T-helper 1 cell treated with Interleukin-12 subunit alpha and Interleukin-12 subunit beta and Interleukin-4 antibody, amounts not matched to agents 30 ng/mL and 1 ng/mL, for 36 hours (primary cell): ENCODE measurements around the gene CD300E. TPM values are rescaled to one million over a fixed set of nuclear protein-coding genes. Genes with fewer than 3 reads are reported as not detected.
"Not testable (repeated sequence)": the region's sequence is repeated elsewhere in the genome, so short reads cannot be mapped to it uniquely, and the experiment has no call there.

Source experiments
- intact Hi-C: fragments of 100-400 bp; cut with micrococcal nuclease; formaldehyde crosslinking; loops from one replicate; pipeline ENCODE4 v1.15.1; 2024
- total RNA-seq: library from RNA; stranded (reverse); gene quantifications from 2 replicates; pipeline ENCODE4 v1.2.3, GENCODE V29; 2022

Gene CD300E
- total RNA-seq, 1 donor from 2014 or later, result not detected

- intact Hi-C loops, result no loop called here
Measured at GRCh38 chr17:74599448-74599939, 24.0 kb downstream of the CD300E start.

DNA sequence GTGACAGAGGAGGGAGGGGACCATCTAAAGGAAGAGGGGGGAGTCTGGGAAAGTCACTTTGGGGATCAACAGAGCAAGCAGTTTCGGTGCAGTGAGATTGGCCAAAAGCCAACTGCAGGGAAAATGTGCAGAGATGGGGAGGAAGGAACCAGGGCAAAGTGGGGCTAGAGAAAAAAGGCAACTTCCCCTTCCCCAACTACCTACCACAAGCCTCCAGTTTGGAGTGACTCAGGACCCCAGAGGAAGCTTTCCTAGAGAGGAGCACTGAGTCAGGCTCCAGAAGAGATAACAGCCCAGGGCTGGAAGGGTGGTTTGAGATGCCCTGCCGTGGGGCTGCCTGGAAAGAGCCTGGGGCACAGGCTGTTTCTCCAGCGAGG is 24.5 kb downstream of the CD300E start:
- intact Hi-C loops, result no loop called here

- intact Hi-C loops, result no loop called here
Measured at GRCh38 chr17:74598346-74599022, 25.1 kb downstream of the CD300E start.

DNA sequence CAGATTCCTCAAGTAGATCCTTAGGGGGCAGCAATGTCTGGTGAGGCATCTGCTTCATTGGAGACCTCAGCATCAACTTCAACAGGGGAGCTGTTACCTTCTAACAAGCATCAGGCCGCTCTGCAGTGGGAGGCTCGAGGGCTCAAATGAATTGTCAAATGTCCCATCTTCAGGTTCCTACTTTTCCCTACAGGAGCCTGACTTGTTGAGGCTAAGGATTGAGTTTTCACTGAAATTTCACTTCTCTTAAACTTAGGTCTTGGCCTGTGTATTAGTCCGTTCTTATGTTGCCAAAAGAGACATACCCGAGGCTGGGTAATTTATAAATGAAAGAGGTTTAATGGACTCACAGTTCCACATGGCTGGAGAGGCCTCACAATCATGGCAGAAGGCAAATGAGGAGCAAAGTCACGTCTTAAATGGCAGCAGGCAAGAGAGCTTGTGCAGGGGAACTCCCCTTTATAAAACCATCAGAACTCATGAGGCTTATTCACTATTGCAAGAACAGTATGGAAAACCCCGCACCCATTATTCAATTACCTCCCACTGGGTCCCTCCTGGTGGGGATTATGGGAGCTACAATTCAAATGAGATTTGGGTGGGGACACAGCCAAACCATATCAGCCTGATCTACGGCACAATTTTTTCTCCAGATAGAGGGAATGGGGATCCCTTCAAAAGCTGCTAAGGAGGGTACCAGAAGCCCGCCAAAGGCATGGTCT is 26.3 kb downstream of the CD300E start:
- intact Hi-C loops, result no loop called here

DNA sequence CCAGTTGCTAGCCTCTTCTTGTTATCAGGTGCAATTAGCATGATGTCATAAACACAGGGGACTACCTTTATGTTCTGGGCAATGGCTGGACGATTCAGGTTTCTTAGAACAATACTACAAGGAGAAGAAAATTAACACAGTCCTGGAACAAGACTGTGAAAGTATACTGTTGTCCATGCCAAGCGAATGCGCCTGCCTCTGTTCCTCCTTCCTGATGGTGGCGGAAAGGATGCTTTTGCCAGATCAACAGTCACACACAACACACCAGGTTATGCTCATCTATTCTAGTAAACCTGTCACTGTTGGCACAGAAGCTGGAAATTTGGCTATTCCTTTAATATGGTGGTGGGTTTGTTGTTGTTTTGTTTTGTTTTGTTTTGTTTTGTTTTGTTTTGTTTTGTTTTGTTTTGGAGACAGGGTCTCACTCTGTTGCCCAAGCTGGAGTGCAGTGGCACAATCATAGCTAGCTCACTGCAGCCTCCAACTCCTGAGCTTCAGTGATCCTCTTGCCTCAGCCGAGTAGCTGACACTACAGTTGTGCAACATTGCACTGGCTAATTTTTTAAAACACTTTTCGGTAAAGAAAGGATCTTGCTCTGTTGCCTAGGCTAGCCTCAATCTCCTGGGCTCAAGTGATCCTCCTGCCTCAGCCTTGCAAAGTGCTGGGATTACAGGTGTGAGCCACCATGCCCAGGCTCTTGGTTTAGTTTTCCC is 28.3 kb downstream of the CD300E start:
- intact Hi-C loops, result no loop called here

DNA sequence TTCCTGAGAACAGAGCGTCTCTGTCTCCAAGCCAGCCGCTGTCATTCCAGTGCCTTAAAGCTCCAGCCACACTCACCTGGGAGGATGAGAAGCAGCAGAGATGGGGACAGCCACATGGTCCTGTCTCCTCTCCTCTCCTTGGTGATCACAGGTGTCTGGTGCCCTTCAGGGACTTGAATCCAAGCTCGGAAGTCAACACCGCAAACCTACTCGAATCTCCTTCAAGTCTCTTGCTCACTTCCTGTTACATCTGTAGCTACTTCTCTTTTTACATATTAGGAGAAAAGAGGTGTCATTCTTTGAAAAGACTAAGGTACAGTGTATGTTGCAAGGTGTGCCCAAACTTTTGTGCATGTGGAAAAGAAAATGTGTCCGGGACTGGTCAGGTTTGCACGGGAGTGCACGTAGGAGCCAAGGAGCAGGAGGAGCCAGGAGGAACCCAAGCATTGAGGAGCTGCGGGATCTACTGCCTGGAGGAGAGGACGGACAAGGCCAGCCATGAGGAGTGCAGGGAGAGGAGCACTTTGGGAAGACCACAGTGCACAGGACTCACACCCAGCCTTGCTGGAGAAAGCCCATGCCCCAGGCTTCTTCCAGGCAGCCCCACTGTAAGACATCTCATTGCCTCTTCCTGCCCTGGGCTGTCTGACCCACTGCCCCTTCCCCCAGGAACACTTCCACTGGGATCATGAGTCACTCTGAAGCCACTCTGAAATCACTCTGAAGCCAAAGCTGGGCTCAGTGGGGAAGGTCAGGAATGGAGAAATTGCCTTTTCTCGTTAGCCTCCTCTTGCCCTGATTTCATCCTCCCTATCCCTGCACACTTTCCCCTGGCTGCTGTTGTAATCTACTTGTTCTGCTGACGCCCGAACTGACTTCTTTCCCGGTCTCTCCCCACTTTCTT is 31.2 kb downstream of the CD300E start, which contains the start of gene CD300LD:
Gene CD300LD (minus strand): TSS at position 197 of the 904 bp plus-strand sequence. CDS start 81 bp downstream, at position 116.
- intact Hi-C loops, result no loop called here

DNA sequence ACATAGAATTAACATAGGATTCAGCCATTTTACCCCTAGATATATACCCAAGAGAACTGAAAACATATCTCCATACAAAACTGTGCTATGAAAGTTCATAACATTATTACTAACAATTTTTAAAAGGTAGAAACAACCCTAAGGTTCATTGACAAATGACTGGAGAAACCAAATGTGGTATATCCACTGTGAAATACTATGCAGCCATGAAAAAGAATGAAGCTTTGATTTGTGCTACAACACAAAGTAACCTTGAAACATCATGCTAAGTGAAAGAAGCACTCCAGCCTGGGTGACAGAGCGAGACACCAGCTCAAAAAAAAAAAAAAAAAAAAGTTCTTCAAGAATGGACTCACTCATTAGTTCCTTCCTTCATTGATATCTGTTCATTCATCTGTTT is 32.0 kb downstream of the CD300E start:
- intact Hi-C loops, result no loop called here

GRCh38 chr17:74585711-74586110 is 37.8 kb downstream of the CD300E start:
- intact Hi-C loops, result no loop called here

DNA sequence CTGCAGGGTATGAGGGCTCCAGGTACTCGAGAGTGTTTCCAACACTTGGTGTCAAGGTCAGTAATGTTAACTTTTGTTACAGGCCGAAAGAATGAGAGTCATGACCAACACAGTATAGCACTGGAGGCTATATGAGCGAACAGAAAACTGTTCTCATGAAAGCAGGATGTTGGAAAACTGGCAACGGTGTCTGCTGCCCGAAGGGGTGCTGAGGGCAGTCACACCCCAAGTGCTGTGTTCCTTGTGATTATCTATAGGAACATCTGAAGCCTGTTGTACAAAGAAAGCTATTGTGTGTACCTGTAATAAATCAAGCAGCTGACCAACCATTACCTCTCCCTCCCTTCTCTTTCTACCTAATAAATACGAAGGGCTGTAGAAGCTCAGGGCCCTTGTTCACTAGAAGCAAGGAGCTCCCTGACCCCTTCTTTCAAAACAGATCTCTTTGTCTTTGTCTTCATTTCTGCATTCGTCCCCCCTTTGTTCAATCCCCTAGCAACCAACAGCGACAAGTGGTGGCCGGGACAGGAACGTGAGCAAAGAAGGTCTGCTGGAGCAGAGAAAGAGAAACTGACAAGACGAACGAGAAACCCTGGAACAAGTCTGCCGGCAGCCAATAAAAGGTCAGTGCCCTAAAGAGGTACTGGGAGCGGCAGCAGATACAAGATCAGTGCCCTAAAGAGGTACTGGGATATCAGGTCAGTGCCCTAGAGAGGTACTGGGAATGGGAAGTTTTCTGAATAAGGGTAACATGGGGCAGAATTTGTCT is 39.1 kb downstream of the CD300E start:
- intact Hi-C loops, result no loop called here

GRCh38 chr17:74582633-74583032 is 40.9 kb downstream of the CD300E start:
- intact Hi-C loops, result no loop called here

GRCh38 chr17:74579900-74580299 is 43.6 kb downstream of the CD300E start:
- intact Hi-C loops, result no loop called here

GRCh38 chr17:74578979-74579378 is 44.6 kb downstream of the CD300E start:
- intact Hi-C loops, result no loop called here

- intact Hi-C loops, result no loop called here
Measured at GRCh38 chr17:74574489-74575142, 48.9 kb downstream of the CD300E start.

DNA sequence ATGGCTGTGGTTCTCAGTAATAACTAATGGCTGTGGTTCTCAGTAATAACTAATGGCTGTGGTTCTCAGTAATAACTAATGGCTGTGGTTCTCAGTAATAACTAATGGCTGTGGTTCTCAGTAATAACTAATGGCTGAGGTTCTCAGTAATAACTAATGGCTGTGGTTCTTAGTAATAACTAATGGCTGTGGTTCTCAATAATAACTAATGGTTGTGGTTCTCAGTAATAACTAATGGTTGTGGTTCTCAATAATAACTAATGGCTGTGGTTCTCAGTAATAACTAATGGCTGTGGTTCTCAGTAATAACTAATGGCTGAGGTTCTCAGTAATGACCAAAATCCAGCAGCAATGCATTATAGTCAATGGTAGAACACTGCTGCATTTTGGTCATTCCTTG is 49.9 kb downstream of the CD300E start:
- intact Hi-C loops, result not testable (repeated sequence)

GRCh38 chr17:74573169-74573568 is 50.4 kb downstream of the CD300E start:
- intact Hi-C loops, result no loop called here

DNA sequence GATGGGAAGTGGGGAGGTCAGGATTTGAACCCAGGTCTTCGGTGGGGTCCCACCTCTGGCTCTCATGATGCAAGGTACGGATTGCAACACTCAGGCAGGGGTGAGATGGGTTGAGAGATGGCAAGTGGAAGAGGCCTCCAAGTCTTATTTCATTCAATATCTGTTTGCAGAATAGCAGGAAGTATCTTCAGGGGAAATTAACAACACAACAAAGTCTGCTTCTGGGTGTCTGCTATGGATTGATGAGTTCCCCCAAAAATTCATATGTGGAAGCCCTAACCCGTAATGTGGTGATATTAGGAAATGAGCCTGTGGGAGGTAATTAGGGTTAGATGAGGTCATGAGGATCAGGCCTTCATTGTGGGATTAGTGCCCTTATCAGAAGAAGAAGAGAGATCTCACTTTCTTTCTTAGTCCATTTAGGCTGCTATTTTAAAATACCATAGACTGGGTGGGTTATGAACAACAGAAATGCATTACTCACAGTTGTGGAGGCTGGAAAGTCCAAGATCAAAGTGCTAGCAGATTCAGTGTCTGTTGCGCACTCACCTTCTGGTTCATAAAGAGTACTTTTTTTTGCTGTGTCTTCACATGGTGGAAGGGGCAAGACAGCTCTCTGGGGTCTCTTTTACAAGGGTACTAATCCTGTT is 51.8 kb downstream of the CD300E start:
- intact Hi-C loops, result no loop called here

DNA sequence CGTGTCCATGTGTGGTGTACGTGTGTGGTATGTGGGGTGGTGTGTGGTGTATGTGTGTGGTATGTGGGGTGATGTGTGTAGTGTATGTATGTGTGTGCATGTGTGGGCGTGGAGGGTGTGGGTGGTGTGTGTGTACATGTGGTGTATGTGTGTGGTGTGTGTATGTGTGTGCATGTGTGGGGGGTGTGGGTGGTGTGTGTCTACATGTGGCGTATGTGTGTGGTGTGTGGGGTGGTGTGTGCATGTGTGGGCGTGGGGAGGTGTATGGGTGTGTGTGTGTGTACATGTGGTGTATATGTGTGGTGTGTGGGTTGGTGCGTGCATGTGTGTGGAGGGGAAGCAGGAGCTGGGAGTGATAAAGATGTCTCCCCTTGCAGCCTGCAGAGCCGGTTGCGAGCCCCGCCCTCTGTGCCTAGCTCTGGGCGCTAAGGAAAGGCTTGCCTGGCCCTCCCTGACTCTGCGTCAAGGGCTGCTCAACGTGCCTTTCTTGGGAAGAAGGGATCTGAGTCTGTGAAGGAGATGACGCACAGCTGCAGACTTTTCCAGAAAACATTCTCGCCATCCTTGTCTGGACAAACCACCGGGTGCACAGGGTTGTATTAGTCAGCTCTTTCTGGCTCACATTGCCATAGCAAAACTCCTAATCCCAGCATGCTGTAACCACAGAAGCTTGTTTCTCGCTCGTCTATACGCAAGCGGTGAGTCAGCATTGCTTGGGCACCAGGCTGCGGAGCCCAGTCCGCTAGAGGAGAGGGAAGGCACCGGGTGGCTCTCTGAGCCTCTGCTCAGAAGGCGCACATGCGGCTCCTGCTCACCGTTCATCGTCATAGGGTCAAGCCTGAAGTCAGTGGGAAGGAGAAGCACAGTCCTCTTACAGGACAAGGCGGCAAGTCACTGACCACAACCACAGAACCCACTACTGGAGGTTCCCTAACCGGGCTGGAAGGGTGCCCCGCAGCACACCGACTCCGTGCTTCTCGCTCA is 54.2 kb downstream of the CD300E start:
- intact Hi-C loops, result loop anchor here (5.0 kb wide), 1 partner anchor 293 kb away; no protein-coding TSS in a partner anchor
